GM13976 (cell line): Measurements from ENCODE around the gene DLGAP4.

Experiments
- DNase-seq: peaks from one replicate; pipeline ENCODE4 v3.0.0; 2012; ENCODE audit warnings: low spot score
- CTCF ChIP-seq: IDR thresholded peaks from 2 replicates; pipeline ENCODE4 v1.5.1; 2012; ENCODE audit warnings: borderline replicate concordance, mild to moderate bottlenecking; ENCODE audit not compliant: insufficient read depth; ENCODE audit errors: extremely low read depth, missing control alignments, control extremely low read depth
- in situ Hi-C: fragments of 300-500 bp; cut with MboI; formaldehyde crosslinking; loops from one replicate; pipeline ENCODE4 v1.12.0; 2022; ENCODE audit warnings: low sequenced_read_pairs, mixed read lengths, inconsistent platforms; ENCODE audit not compliant: unreplicated experiment

The DLGAP4 gene

DNA sequence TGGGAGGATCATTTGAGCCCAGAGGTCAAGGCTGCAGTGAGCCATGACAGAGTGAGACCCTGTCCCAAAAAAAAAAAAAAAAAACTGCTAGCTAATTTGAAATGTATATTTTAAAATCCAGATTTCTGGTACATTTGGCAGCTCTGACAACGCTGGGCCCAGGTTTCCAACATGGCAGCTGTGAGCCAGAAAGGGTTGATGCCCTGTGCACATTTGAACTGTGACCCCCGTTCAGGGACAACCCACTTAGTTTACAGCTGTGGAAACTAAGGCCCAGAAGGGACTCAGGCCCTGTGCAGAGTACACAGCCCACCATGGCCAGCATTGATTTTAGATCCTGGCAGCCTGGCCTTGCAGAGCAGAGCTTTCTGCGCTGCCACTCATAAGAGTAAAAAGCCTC, 179.1 kb downstream of the DLGAP4 start:
- in situ Hi-C loops = no loop called here
- no peak for DNase-seq
- no peak for TF ChIP-seq CTCF

GRCh38 chr20:36487069-36487468, 180.9 kb downstream of the DLGAP4 start:
- in situ Hi-C loops = no loop called here
- DNase-seq = no peak
- TF ChIP-seq CTCF = no peak

DNA sequence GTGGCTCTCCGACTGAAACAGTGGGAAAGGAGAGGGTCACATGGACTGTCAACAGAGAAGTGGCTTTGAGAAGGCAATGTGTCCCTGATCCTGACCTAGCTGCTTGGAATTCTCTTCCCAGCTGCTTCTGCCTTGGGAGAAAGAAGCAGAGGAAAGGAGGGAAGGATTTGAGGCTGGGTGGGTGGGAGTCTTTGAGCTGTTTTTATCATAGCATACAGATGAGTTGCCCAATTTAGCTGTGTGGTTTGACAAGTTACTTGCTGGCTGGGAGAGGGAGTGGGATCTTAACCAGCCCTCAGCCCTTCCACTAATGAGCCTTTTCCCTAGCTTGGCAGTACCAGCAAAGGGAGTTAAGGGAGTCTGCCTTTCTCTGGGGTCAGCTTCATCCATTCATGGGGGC, 184.1 kb downstream of the DLGAP4 start:
- DNase-seq = no peak
- in situ Hi-C loops = no loop called here
- no peak for TF ChIP-seq CTCF

DNA sequence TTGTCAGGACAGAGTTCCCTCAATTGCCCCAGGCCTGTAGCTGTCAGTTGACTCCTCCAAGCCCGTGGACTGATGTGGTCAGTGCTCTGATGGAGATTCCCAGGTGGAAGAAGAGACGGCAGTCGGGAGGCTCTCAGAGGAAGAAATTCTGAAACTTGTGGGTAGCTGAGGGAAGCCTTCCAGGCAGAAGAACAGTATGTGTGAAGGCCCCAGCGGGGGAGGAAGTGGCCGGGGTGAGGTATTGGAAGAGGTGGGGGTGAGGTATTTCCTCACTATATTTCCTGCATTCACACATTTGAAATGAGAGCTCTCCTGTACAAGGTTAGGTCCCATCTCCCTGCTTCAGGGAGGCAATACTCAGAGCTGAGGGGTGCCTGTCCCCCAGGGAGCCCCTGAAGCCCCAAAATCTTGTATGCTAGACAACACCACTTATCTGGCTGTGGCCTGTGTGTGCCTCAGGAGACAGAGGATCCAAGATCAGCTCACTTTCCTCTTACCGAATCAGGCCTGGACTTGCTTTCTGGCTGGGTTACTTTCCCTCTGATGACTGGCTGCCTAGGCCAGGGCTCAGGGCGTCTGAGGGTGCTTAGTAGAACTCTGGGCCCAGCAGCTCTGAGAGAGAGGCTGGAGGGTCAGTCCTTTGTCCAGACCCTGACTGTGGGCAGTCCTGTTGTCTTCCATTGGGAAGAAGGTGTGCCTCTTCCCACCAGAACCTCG, 185.9 kb downstream of the DLGAP4 start:
- in situ Hi-C loops = no loop called here
- peak; percentile 72 for DNase-seq
- TF ChIP-seq CTCF = no peak

GRCh38 chr20:36493051-36493800, 187.1 kb downstream of the DLGAP4 start:
- in situ Hi-C loops = no loop called here
- TF ChIP-seq CTCF = peak; percentile 41
- no peak for DNase-seq

- no peak for DNase-seq
- in situ Hi-C loops = no loop called here
- no peak for TF ChIP-seq CTCF
Measured at GRCh38 chr20:36493801-36494114, 187.6 kb downstream of the DLGAP4 start.
